Measurements from ENCODE around the gene DNTT.

- TF ChIP-seq ZNF3 (CRISPR knock-in tag; IDR thresholded peaks at IDR 0.05) (no peak), ERF (CRISPR knock-in tag; IDR thresholded peaks at IDR 0.05) (no peak), KDM4B (IDR thresholded peaks at IDR 0.05; ENCODE audit: borderline replicate concordance in 2 of 2, low read depth in 1 of 2) (no peak), ATF1 (CRISPR knock-in tag; IDR thresholded peaks at IDR 0.05) (no peak), ATF1 (tag; IDR thresholded peaks at IDR 0.05) (no peak), HDGF (IDR thresholded peaks at IDR 0.05) (no peak)
These were observed 25.0 kb upstream of the DNTT start for GRCh38 chr10:96279191-96279641.

Measured in K562 (cell line).